Effector memory CD8-positive, alpha-beta T cell (primary cell): Measurements from ENCODE around the gene LRP1B.
"Not testable (repeated sequence)": the region's sequence is repeated elsewhere in the genome, so short reads cannot be mapped to it uniquely, and the experiment has no call there.

Source experiments
- ATAC-seq: fragments of 150-1000 bp; cut with Tn5 transposase; replicated peaks from 2 replicates; pipeline ENCODE4 v1.10.0; 2021; ENCODE audit warnings: mild to moderate bottlenecking, moderate library complexity
- DNase-seq, 3 experiments: peaks; one replicate each; pipeline ENCODE4 v3.0.0; 2021
- H3K27ac Mint-ChIP-seq, 2 donors: one replicate each; pipeline ENCODE4 v1.8.0; 2022; ENCODE audit warnings: mild to moderate bottlenecking in 2 of 2, mixed read lengths in 2 of 2, moderate library complexity in 2 of 2
- H3K27me3 Mint-ChIP-seq, 2 donors: one replicate each; pipeline ENCODE4 v1.8.0; 2022; ENCODE audit warnings: mixed read lengths in 2 of 2
- H3K36me3 Mint-ChIP-seq: one replicate; pipeline ENCODE4 v1.8.0; 2022; ENCODE audit warnings: mild to moderate bottlenecking, moderate library complexity, mixed read lengths; ENCODE audit not compliant: insufficient read depth
- H3K4me1 Mint-ChIP-seq, 2 donors: one replicate each; pipeline ENCODE4 v1.8.0; 2022; ENCODE audit warnings: low read depth in 2 of 2, mixed read lengths in 2 of 2
- H3K4me3 Mint-ChIP-seq, 2 donors: one replicate each; pipeline ENCODE4 v1.8.0; 2022; ENCODE audit warnings: mild to moderate bottlenecking in 2 of 2, mixed read lengths in 2 of 2, moderate library complexity in 2 of 2
- H3K9me3 Mint-ChIP-seq, 2 donors: one replicate each; pipeline ENCODE4 v1.8.0; 2022; ENCODE audit warnings: mixed read lengths in 2 of 2

LRP1B gene

GRCh38 chr2:142094233-142094632 is 36.6 kb downstream of the LRP1B start:
- no peak for ATAC-seq
- no peak overlapping the region for H3K4me3 Mint-ChIP-seq
- H3K27me3 Mint-ChIP-seq, result no peaks in the 10 kb centered on the region
- no peak for DNase-seq
- peaks cover 7 to 11% of the 10 kb centered on the region in 2 donors for H3K9me3 Mint-ChIP-seq
- no peak overlapping the region for H3K27ac Mint-ChIP-seq
- H3K36me3 Mint-ChIP-seq, result no peaks in the 10 kb centered on the region
- no peaks in the 10 kb centered on the region for H3K4me1 Mint-ChIP-seq

- DNase-seq (no peak), ATAC-seq (no peak)
- H3K9me3 Mint-ChIP-seq, result peaks cover 14 to 18% of the 10 kb centered on the region in 2 donors
- no peaks in the 10 kb centered on the region for H3K4me1 Mint-ChIP-seq
- H3K27ac Mint-ChIP-seq, result no peak overlapping the region
- no peak overlapping the region for H3K4me3 Mint-ChIP-seq
- H3K36me3 Mint-ChIP-seq, result peaks cover 2% of the 10 kb centered on the region
- H3K27me3 Mint-ChIP-seq, result no peaks in the 10 kb centered on the region
Observed at GRCh38 chr2:142088058-142088568, 42.7 kb downstream of the LRP1B start.

DNA sequence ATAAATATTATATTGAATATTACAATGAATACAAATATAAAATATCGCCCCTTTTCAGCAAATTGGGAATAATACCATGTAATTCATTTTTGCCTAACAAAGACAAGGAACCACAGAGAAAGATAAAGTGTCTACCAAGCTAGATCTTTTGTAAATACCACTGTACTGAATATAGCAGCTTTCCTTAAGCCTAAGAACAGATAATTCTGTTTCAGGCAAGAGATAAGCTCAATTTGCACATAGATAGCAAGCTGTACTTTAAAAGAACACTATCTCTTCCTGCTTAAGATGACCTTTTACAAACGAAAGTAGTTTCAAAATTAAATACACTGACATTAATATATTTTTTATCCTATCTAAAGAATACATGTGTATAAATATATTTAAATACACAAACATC is 43.2 kb downstream of the LRP1B start:
- not testable (repeated sequence) for H3K36me3 Mint-ChIP-seq, H3K27ac Mint-ChIP-seq, H3K4me1 Mint-ChIP-seq, H3K4me3 Mint-ChIP-seq, ATAC-seq, H3K27me3 Mint-ChIP-seq, DNase-seq
- H3K9me3 Mint-ChIP-seq, result peaks cover 14 to 16% of the 10 kb centered on the region in 2 donors

DNA sequence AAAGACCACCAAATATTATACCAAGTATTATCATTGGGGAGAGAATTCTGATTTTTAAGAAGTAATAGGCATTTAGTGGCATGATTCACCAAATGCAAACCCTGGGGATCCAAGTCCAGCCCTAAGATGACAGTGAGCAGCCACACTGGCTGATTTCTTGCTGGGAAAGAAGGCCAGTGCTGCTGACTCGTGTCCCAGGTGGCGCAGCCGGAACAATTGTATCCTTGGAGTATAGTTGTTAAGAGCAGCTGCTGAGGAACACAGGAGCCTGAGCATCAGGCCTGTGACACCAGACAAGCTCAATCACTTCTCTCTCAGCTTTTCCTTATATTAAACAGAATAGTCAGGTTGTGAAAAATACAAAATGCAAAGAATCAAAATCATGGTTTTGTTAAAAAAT is 48.4 kb downstream of the LRP1B start:
- Mint-ChIP-seq H3K9me3 (peaks cover 14 to 16% of the 10 kb centered on the region in 2 donors), H3K27ac (no peak overlapping the region), H3K36me3 (no peaks in the 10 kb centered on the region), H3K4me3 (no peak overlapping the region), H3K27me3 (no peaks in the 10 kb centered on the region), H3K4me1 (no peaks in the 10 kb centered on the region)
- ATAC-seq (no peak), DNase-seq (no peak)

DNA sequence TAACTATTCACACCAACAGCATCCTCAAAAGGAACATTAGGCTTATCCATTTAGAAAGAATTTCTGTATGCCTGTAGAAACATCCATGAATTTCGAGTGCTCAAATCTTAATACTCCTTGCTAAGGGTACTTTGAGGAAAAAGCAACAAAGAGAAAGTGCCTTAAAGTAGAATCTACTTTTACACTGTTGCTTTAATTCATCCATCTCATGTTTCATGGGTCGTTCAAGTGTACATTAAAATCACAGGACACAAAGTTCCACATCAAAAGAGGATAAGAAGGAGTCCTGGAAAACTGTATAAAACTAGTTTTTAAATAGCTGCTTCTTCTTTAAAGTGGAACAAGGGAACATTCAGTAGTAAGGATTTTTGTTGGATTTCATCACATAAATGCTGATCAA is 54.5 kb downstream of the LRP1B start:
- H3K4me1 Mint-ChIP-seq, result no peaks in the 10 kb centered on the region
- DNase-seq (no peak), ATAC-seq (no peak)
- no peak overlapping the region for H3K27ac Mint-ChIP-seq
- H3K9me3 Mint-ChIP-seq, result peaks cover 20 to 26% of the 10 kb centered on the region in 2 donors
- H3K27me3 Mint-ChIP-seq, result no peaks in the 10 kb centered on the region
- no peak overlapping the region for H3K4me3 Mint-ChIP-seq
- no peaks in the 10 kb centered on the region for H3K36me3 Mint-ChIP-seq

GRCh38 chr2:142075826-142076225 is 55.0 kb downstream of the LRP1B start:
- no peaks in the 10 kb centered on the region for H3K27me3 Mint-ChIP-seq
- ATAC-seq, result no peak
- H3K27ac Mint-ChIP-seq, result no peak overlapping the region
- no peak for DNase-seq
- H3K4me3 Mint-ChIP-seq, result no peak overlapping the region
- H3K36me3 Mint-ChIP-seq, result no peaks in the 10 kb centered on the region
- H3K9me3 Mint-ChIP-seq, result peaks cover 19 to 26% of the 10 kb centered on the region in 2 donors
- H3K4me1 Mint-ChIP-seq, result no peaks in the 10 kb centered on the region

GRCh38 chr2:142069251-142069888 is 61.4 kb downstream of the LRP1B start:
- H3K4me1 Mint-ChIP-seq, result no peaks in the 10 kb centered on the region
- no peak overlapping the region for H3K27ac Mint-ChIP-seq
- no peaks in the 10 kb centered on the region for H3K36me3 Mint-ChIP-seq
- no peaks in the 10 kb centered on the region for H3K27me3 Mint-ChIP-seq
- H3K4me3 Mint-ChIP-seq, result no peak overlapping the region
- ATAC-seq, result no peak
- H3K9me3 Mint-ChIP-seq, result peaks cover 16 to 19% of the 10 kb centered on the region in 2 donors
- DNase-seq, result no peak

- Mint-ChIP-seq H3K9me3 (peaks cover 0 to 9% of the 10 kb centered on the region in 2 donors), H3K27ac (no peak overlapping the region)
Observed at GRCh38 chr2:142065700-142066099, 65.1 kb downstream of the LRP1B start.

DNA sequence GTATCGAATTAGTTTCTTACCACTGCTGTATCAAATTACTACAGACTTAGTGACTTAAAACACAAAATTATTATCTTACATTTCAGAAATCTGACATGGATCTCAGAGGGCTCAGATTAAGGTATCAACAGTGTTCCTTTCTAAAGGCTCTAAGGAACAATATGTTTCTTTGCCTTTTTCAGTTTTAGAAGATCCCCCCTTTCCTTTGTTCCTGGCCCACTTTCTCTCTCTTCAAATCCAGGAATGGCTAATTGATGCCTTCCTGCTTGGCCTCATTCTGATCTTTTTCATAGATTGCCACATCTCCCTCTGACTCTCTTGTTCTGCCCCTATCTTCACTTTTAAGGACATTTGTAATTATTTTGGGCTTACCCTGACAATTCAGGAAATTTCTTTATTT is 65.7 kb downstream of the LRP1B start:
- Mint-ChIP-seq H3K4me1 (no peaks in the 10 kb centered on the region), H3K36me3 (no peaks in the 10 kb centered on the region), H3K27ac (no peak overlapping the region), H3K27me3 (no peaks in the 10 kb centered on the region), H3K9me3 (peaks cover 0 to 8% of the 10 kb centered on the region in 2 donors), H3K4me3 (no peak overlapping the region)
- ATAC-seq, result no peak
- no peak for DNase-seq

More at GRCh38 chr2:142065700-142066099, 65.1 kb downstream of the LRP1B start:
- DNase-seq, result no peak
- no peaks in the 10 kb centered on the region for H3K27me3 Mint-ChIP-seq
- no peaks in the 10 kb centered on the region for H3K36me3 Mint-ChIP-seq
- ATAC-seq, result no peak
- no peak overlapping the region for H3K4me3 Mint-ChIP-seq
- H3K4me1 Mint-ChIP-seq, result no peaks in the 10 kb centered on the region

DNA sequence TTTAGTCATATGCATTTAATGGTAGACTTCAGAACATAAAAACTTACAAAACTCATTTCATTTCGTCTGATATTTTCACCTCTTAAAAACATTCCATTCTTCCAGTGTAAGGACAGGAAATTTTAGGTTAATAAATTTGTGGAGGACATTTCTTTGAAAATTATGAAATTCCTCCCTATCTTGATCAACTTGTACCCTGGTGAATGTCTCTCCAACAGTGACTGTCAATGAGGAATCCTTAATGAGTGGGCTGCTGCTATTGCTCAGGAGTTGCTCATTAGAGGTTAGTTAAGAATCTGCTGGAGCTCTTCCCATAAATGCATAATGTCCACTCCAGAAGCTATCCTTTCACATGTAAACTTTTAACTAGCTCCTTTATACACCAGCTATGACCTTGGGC is 69.1 kb downstream of the LRP1B start:
- DNase-seq (no peak), ATAC-seq (no peak)
- Mint-ChIP-seq H3K36me3 (no peaks in the 10 kb centered on the region), H3K9me3 (peaks cover 0 to 5% of the 10 kb centered on the region in 2 donors), H3K27me3 (no peaks in the 10 kb centered on the region), H3K4me3 (no peak overlapping the region), H3K4me1 (no peaks in the 10 kb centered on the region), H3K27ac (no peak overlapping the region)

DNA sequence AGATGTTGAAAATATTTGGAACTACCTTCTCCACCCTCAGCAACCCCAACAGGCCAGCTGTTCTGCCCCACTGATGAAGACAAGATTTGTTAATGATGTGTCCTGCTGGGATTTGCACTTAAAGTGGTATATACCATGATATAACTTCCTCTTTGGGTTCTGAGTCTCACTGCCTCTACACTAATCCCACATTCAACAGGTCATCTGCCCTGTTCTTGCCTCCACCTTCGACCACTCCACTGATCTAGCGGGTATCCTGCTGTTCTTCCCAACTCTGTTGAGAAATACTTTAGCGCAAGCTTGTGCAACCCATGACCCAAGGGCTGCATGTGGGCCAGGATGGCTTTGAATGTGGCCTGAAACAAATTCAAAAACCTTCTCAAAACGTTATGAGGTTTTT is 72.7 kb downstream of the LRP1B start:
- Mint-ChIP-seq H3K27me3 (no peaks in the 10 kb centered on the region), H3K27ac (no peak overlapping the region), H3K36me3 (no peaks in the 10 kb centered on the region), H3K4me1 (no peaks in the 10 kb centered on the region), H3K9me3 (peaks cover 0 to 5% of the 10 kb centered on the region in 2 donors), H3K4me3 (no peak overlapping the region)
- ATAC-seq (no peak), DNase-seq (no peak)

- H3K4me3 Mint-ChIP-seq, result no peak overlapping the region
- no peaks in the 10 kb centered on the region for H3K4me1 Mint-ChIP-seq
- DNase-seq (no peak), ATAC-seq (no peak)
- peaks cover 0 to 7% of the 10 kb centered on the region in 2 donors for H3K9me3 Mint-ChIP-seq
- H3K27ac Mint-ChIP-seq, result no peak overlapping the region
- H3K36me3 Mint-ChIP-seq, result no peaks in the 10 kb centered on the region
- no peaks in the 10 kb centered on the region for H3K27me3 Mint-ChIP-seq
Observed at GRCh38 chr2:142056784-142057183, 74.0 kb downstream of the LRP1B start.

DNA sequence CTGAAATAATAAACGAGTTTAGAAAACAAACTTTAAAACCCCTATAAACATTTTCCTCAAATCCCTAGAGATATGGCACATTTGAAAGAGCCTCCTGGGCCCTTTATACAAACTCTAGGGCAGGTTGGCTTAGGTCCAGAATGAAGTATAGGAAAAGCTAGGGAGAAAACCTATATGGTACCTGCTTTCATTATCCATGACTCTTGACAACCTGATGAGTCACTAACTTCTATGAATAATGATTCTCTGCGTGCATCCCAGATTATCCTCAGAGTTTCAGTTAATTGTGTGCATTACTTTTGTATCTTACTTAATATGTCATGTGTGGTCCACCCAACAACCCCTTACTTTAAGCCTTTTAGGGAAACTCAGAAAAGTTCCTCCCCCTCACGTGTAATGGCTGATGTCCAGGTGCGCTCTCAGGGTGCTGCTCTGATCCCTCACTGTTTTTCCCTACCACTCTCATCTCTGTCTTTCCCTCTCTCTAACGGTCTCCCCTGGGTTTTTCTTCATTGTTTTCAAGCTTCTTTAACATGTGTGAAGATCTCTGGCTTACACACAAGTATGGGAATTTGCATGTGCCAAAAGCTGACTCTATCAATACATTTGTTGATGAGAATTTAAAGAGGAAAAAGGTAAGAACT is 78.5 kb downstream of the LRP1B start:
- ATAC-seq (no peak), DNase-seq (no peak)
- peaks cover 0 to 10% of the 10 kb centered on the region in 2 donors for H3K9me3 Mint-ChIP-seq
- no peaks in the 10 kb centered on the region for H3K27me3 Mint-ChIP-seq
- no peak overlapping the region for H3K4me3 Mint-ChIP-seq
- H3K4me1 Mint-ChIP-seq, result no peaks in the 10 kb centered on the region
- H3K27ac Mint-ChIP-seq, result no peak overlapping the region
- H3K36me3 Mint-ChIP-seq, result no peaks in the 10 kb centered on the region

DNA sequence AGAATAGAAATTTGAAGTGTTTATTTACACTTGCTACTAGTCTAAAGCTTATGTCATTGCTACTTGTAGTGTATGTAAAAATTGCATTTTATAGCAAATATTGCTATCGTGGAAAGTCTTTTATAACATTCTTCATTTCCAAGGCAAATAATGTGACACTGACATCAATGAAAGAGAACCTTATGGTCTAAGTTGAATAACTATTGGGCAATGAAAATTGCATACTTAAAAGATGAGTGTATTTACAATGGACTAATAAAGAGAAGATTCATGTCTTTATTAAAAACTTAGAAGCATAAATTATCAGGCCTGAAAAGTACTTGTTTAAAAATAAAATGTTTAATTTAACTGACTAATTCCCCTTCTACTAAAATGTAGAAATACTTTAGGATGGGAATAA is 82.2 kb downstream of the LRP1B start:
- Mint-ChIP-seq H3K4me3 (no peak overlapping the region), H3K36me3 (no peaks in the 10 kb centered on the region), H3K4me1 (no peaks in the 10 kb centered on the region), H3K27ac (no peak overlapping the region), H3K27me3 (no peaks in the 10 kb centered on the region), H3K9me3 (peaks cover 0 to 7% of the 10 kb centered on the region in 2 donors)
- no peak for ATAC-seq
- DNase-seq, result no peak
